HG02588 (cell line): ENCODE measurements around the gene STMND1.

Source experiments
- ATAC-seq: cut with Tn5 transposase; IDR thresholded peaks from one replicate; pipeline ENCODE4 v1.9.1; 2021; ENCODE audit warnings: mild to moderate bottlenecking, moderate library complexity; ENCODE audit not compliant: unreplicated experiment

STMND1 gene

DNA sequence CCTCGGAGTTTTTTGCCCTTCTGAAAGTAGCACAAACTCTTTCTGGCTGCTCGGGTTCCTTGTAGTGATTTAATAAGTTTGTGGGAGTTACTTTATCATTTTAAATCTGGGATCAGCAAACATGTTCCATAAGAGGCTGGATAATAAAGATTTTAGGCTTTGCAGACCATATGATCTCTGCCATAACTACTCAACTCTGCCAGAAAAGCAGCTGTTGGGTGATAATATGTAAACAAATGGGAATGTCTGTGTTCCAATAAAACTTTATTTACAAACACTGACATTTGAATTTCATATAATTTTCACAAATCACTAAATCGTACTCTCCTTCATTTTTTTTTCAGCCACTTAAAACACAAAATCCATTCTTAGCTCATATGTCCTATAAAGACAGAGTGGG lies 3.9 kb upstream of the STMND1 start:
- no peak for ATAC-seq

DNA sequence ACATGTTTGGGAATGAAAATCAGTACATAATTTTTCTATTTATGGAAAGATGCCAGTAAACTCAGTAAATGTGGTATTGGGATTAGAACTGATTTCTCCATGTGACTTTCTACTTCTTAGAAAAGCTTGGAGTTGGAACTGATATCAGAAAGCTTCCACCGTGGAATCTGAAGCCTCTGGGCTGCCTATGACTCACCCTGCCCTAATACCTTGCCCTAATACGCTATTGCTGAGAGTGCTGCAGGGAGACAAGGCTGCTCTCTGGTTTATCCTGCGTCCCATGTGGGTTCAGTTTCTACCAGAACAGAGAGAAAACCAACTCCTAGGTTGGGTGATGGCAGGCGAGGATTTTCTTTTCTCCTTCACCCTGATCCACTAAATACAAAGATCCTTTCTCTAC lies 3.3 kb upstream of the STMND1 start:
- ATAC-seq: no peak

DNA sequence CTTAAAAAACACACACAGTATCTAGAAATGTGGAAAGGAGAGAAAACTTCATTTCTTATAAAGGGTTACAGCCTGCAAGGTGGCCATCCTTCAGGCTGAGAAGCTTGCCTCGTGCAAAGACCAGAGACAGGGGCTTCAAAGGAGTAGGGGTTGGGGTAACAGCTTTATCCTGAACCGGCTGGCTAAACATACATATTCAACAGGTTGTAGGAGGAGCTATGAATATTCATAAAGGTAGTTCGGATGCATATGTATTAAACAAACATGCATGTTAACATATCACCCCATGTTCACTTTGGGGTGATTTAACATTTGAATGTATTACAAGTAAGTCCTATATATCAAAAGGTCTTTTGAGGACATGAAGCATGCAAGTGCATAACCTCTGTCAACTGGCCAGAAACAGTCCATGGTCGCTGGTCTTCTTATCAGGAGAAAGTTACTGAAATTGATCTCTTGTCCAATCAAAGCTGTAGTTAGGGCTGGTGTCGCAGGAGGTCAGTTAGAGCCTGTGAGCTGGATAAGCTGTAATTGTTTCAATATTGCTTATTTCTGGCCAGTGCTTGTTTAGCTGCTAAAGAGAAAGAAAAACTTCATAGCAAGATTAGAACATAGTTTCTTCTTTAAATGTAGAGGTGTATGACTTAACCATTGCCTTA lies 2.3 kb upstream of the STMND1 start:
- ATAC-seq: no peak

DNA sequence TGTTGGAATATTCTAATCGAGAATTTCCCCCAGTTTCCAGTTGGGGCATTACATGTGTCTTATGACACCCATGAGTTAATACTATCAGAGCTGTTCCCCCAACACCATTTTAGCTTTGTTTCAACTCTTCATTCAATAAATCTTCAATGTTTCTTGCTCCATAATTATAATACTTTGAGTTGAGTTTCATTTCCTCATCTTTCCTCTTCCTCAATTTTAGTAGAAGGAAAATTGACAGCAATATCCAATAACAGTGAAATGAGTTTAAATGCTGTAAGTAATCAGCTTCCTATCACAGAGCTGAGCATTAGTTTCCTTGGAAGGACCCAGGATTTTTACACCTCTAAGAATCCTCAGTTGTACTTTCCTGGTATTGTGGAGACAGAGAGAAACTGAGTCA lies 1.0 kb upstream of the STMND1 start:
- ATAC-seq: no peak

DNA sequence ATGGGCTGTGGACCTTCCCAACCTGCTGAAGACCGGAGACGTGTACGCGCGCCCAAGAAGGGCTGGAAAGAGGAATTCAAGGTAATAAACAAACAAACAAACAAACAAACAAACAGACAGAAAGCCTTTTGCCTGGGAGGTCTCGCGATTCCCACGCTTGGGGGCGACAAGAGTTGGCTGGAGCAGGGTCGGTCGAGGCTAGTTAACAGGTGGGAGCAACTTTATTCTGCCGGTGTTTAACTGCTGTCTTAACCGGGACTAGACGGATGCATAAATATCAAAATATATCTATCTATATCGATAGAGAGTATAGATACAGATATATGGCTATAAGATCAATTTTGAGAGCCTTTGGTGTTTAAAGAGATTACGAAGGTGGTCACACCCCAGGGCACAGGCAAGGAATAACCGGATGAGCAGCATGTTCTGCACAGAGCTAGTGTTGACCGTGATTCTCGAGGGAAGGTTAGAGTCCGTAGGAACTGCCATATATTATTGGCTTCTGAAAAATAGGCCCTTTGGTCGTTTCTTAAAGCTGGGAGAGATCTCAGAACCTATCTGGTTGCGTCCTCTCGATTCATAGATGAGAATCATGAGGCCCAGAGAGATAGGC lies 514 bp downstream of the STMND1 start:
- no peak for ATAC-seq

DNA sequence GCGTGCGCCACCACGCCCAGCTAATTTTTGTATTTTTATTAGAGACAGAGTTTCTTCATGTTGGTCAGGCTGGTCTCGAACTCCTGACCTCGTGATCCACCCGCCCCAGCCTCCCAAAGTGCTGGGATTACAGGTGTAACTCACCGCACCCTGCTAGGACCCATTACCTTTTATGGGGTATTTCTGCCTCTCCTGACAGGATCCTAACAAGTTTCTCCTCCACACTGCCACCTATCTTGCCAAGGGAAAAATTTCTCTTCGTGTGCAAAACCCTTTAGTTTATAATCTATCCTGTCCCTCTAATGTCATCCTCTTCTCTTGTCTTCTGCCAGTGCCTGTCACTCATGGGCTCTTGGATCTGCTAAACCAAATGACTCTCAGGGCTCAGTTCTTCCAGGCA lies 1.9 kb downstream of the STMND1 start:
- ATAC-seq: no peak

DNA sequence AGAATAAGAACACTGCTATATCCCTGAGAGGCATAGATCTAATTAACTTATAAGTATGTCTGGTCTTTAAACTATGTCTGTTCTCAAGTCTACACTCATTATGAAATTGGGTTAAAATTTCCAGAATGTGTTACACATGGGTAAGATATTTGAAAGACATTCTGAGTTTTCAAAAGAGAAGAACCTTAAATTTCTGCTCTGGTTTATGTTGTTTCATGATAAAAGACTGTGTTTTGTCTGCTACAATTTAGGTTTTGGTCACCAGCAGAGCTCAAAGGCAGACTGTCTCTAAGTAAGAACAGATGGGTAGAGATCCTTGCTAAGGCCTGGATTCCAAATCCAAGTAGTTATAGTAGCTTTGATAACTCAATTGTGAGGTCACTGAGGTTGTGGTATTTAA lies 6.0 kb downstream of the STMND1 start:
- no peak for ATAC-seq

DNA sequence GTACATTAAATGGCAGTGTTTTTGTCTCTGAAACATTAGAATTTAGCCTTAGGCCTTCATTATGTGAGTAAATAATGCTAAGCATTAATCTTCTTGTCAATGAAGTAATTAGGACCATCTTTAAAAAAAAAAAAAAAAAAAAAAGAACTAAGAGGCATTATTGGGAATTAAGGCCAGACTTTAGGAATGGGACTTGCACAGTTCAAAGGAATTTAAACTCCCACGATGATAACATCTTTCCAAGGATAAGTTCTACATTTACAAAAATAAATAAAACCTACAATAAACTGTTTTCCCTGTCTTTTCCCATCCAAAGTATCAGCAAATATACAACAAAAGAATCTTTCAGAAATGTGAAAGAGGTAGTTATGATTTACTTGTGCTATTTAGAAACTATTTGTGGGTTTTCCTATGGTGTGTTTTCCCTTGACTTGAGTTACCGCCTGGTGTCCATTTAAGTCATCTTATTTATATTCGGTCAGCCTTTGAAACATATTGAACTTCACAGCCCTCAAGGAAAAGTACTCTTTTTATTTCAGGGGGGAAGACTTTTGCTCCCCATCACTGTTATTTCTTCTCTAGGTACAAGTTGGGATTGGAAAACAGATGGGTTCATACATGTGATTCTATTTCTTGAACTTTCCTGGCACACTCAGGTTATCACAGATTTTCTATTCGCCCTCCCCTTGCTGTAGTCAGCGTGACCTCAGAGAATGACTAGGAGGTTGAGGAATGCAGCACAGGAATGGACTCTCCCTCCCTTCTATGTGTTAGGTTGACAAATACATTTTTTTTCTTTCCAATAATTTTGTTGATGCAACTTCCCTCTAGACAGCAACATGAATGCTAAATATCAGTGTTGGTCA lies 13.6 kb downstream of the STMND1 start:
- no peak for ATAC-seq

DNA sequence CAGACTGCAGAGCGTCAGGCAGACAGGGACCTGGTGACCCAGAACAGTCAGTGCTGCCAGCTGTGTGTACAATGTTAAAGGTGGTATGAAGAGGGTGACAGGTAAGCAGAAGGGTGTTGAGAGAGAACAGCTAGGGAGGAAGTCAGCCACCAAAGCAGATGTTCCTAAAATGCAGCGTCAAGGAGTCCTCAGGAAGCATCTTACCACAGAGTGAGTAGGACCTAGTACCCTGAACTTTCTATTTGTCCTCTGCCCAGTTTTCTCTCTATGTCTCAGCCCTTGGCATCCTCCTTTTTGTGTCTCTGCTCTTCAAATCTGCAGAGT lies 14.2 kb downstream of the STMND1 start:
- ATAC-seq: no peak

DNA sequence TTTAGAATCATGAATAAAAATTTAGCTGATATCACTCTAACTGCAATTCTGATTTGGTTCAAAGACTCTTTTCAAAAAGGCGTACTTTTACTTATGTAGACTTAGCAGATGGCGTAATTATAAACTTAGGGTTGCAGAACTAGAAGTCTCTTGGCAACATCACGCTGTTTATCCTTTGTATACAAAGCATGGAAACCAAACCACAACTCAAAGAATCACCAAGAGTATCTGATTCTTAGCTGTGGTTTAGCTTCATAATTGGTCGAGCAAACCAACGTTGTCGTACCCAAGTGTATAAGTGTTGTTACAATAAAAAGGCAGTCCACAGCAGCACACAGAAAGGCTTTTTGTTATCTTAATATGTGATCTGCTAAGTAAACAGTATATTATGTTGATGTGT lies 18.2 kb downstream of the STMND1 start:
- ATAC-seq: no peak

DNA sequence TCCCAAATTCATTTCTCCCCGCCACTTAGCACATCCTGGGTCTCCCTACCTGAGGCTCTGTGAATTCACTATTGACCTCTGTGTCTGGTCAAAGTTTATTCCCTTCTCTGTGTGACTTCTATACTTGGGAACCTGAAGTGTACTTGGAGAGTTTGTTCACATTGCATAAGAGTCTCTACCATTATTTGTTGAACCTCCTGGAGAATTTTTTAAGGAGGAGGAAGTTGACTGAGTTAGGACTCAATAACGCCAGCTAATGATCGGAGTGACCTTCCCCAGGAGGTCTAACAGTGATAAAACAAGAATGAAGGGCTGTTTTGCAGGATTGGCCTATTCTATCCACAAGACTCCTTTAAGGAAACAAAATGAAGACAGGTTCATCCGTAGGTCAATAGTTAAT lies 23.6 kb downstream of the STMND1 start:
- ATAC-seq: no peak

DNA sequence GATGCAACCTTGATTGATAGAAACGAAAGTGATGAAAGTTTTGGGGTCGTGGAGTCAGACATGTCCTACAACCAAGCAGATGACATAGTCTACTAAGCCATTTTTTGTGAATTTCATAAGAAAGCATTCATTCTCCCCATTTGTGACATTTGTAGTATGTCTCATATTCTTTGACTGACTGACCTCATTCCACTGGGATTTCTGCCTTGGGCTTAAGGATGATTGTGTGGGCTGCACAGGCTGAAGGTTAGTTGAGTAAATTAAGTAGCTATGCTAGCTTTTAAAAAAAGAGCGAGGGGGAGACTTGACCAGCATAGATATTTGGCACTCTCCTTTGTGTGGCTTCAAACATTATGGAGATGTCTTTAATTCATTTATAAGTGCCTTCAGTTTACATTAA lies 28.9 kb downstream of the STMND1 start:
- ATAC-seq: no peak

DNA sequence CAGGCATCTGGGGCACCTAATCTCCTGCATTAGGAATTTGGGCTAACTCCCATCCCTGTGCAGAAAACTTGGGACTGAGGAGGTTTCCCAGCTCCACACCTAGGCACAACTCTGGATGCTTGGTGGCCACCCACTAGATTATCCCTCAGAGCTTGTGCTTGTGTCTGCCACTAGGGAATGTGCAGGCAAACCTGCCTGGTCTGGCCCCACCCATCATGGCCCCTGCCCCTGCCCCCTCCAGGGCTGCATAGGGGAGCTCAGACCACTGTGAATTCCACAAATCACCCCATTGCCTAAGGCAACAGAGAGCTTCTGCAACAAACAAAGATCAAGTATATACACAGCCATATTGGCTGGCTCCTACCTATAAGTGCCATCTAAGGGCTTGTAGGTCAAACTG lies 31.1 kb downstream of the STMND1 start:
- no peak for ATAC-seq

DNA sequence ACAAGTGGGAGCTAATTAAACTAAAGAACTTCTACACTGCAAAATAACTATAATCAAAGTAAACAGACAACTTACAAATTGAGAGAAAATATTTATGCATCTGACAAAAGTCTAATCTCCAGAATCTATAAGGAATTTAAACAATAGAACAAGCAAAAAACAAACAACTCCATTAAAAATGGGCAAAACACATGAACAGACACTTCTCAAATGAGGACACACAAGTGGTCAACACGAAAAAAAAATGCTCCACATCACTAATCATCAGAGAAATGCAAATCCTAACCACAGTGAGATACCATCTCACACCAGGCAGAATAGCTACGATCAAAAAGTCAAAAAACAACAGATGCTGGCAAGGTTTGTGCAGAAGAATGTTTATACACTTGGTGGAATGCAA lies 36.2 kb downstream of the STMND1 start:
- ATAC-seq: no peak

DNA sequence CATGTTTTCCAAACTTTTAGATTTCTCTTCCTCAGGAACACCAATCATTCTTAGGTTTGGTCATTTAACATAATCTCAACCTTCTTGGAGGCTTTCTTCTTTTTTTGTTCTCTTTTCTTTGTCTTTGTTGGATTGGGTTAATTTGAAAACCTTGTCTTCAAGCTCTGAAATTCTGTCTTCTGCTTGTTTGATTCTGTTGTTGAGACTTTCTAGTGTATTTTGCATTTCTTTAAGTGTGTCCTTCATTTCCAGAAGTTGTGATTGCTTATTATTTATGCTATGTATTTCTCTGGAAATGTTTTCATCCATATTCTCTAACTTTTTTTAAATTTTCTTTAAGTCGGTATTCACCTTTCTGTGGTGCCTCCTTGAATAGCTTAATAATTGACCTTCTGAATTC lies 42.2 kb downstream of the STMND1 start:
- ATAC-seq: no peak

DNA sequence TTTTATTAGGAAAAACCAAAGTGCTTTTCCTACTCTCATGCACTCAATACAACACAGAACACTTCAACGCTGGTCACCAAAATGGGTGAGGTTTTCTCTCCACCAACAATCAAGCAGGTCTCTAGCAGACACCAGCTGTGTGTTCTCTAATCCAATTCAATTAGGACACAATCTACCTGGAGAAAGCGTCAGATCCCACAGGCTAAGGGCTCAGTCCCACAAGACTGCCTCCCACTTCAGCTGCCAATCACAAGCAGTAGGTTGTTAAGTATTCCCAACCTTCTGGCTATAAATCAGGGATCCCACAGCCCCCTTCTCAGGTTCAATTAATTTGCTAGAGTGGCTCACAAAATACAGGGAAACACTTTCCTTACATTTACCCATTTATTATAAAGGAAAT lies 47.7 kb downstream of the STMND1 start:
- no peak for ATAC-seq

DNA sequence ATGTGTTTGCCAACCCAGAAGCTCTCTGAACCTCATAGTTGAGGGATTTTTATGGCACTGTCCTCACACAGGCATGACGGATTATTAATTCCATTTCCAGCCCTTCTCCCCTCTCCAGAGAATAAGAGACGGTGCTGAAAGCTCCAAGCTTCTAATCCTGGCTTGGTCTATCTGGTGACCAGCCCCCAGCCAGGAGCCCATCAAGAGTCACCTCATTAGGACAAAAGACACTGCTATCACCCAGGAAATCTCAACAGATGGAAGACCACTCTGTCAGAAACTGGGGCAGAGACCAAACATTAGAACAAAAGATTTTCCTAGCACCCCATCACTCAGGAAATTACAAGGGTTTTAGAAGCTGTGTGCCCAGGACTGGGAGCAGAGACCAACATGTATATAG lies 48.2 kb downstream of the STMND1 start:
- no peak for ATAC-seq

DNA sequence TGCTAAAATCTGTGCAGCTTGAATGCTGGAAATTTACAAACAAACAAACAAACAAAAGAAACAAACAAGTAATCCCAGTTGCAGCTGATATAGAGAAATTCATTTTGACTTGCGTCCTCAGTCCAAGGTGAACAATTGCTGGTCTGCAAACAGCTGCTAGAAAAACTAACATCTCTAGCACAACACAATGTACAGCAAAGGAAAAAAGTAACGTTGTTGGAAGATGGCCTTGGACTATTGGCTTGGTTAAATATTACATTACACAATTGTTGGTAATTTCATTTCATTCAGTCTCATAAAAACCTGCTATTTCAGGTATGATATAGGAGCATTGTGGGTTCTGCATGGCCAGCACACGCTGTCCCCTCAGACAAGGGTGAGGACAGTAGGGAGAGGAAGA lies 50.0 kb downstream of the STMND1 start:
- ATAC-seq: no peak

DNA sequence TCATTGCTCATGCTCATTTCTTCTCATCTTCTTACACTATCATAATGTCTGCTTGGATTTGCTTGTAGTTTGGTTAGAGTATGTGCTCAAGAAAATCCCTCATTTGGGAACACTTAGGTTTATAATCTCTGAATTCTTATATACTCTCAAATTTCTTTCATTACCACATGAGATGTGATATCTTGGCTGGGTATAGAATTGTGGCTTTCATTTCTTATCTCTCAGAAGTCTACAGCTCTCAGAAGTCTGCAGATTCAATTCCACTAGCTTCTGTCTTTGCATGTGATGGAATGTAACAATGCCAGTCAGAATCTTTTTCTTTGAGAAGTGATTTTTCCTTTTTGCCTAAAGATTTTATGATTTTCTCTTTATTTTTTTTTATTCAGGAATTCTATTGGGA lies 50.9 kb downstream of the STMND1 start:
- ATAC-seq: no peak

DNA sequence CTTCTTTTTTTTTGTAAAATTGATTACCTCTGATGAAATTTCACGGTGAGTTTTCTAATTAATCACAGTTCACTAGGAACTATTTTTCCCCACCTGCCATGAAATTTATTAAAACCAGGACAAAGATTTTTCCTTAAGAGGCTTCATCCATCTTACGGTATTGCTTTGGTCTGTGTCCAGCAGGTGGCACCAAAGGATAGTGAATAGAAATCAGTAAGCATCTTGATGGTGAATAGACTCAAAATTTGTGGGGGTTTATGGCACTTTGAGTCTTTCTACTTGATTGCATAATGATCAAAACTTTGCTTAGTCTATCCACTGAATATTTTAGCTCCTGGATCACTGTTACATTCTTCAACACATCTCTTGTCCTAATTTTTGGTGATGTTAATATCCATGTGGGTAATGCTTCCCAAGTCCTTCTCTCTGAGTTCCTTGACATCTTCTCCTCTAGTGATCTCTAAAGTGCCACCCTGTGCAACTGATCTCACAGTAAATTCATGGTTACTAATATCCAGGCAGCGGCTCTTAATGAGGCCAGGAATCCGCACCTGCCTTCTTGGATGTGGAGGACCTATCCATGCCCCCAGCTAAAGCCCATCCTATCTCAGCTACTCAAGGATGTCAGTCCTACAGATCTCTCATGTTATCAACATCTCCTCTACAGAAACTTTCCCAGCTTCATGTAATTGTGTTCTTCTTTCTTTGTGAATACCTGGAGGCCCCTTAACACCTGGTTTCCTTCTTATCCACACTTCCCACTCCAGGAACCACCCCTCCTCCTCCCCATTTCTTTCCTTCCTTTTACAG lies 54.5 kb downstream of the STMND1 start:
- no peak for ATAC-seq

DNA sequence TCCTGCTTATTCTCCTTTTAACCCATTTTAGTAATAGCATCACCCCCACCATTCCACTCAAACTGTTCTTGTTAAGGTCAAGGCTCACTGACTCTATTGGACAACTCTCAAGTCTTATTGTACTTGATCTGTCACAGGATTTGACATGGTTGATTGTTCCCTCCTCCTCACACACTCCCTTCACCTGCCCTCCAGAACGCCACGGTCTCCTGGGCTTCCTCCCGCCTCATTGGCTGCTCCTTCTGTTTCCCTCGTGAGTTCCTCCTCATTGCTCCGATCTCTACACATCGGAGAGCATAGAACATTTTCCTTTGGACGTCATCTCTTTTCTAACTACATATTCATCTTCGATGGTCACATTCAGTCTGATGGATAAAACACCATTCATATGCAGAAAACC lies 55.1 kb downstream of the STMND1 start:
- ATAC-seq: no peak

DNA sequence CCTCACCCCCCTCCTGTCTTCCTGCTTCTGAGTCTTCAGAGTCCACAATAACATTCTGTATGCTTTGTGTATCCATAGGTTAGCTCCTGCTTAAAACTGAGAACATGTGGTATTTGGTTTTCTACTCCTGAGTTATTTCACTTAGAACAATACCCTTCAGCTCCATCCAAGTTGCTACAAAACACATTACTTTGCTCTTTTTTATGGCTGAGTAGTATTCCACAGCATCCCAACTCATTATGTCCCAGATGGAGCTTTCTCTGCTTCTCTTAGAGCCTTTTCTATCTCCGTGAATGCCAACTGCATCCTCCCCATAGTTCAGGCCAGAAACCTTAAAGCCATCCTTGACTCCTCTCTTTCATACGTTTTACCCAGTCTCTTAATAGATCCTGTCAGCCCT lies 55.8 kb downstream of the STMND1 start:
- no peak for ATAC-seq
